Activated CD4-positive, alpha-beta T cell treated with anti-CD3 and anti-CD28 coated beads for 4 hours (primary cell): ENCODE measurements around the gene PSD2.

Experiments
- DNase-seq, 2 donors: peaks; one replicate each; pipeline ENCODE4 v3.0.0-alpha.2; 2020

Gene PSD2

DNA sequence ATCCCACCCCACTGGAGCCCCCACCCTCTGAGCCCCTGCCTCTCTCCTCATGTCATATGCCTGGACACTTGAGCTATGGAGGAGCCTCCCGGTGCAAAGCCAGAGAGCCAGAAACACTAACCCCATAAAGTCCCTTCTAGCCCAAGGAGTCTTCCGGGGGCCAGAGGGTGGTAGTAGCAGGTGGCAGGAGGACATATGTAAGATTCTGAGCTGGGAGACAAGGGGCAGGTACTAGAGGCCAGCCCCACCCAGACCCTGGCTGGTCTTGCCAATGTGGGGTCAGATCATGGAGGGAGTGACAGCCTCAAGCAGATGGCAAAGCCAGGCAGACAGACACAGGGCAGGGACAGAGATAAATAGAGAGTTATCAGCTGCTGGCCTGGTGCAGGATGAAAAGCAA is 63.4 kb downstream of the PSD2 start:
- DNase-seq: no peak

DNA sequence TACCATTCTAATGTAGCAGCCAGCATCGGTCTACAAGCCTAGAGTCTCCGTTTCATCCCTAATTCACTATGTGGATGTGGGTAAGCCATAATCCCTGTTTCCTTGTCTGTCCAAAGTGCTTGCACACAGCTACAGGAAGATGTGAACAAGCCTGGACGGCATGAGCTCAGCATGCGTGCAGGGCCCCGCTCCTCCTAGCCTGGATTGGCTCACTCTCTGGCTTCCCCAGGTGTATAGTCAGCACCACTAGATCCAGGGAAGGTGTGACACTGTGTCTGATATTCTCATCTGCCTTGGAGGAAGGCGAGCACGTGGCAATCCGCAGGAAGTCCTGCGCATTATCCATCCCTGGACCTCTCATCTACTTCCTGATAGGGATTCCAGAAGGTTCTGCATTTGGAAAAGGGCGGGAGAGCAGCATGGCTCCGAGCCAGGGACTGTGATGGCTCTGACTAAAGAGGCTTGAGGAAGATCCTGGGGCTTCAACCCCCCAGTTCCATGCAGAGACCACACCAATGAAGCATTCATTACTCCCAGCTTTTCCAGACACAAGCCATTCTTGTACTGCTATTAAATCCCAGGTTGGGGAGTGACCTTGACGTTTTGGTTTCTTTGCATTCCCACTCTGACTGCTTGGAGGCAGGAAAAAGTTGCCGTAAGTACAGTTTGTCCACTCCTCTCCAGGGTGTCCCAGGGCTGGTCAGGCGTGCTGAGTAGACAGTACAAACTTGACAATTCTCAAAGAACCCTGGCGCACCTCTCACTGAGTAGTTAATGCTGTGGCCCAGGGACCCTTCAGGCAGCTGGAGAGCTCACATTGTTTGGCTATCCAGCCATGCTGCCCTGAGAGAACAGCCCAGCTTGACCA is 65.6 kb downstream of the PSD2 start:
- no peak for DNase-seq

- no peak for DNase-seq
Measured at GRCh38 chr5:139861889-139862207, 66.2 kb downstream of the PSD2 start.

DNA sequence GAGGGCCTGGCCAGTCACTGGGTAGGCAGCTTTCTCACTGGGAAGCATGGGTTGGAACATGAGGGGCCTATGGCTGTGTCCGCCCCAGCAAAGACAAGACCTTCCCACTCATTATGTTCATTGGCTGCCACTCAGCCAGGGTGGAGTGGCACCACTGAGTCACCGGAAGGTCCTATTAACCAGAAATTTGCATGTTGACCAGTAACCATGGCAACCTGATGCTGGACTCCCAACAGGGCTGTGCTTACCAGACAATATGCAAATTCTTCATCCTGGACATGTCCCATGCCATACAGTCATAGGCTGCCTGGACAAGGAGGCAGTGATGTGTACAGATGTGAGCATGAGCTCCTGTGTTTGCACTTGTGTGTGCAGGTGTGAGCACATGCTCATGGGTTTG is 66.7 kb downstream of the PSD2 start:
- no peak for DNase-seq

DNA sequence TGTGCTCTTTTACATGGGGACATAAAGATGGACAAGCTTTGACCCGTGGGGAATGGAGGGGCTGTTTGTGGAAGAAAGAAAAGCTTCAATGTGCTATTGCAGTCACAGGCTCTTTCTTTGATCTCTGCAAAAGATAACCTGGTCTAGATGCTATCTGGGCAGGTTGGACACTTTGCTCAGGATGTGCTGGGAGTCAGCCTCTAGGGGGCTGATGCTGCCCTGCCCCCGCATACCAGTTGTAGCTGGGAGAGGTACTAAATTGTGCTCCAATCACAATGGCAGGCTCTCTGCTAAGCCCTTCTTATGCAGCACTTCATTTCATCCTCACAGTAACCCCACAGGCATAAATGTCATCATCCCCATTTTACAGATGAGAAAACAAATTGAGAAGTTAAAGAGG is 67.2 kb downstream of the PSD2 start:
- no peak for DNase-seq

DNA sequence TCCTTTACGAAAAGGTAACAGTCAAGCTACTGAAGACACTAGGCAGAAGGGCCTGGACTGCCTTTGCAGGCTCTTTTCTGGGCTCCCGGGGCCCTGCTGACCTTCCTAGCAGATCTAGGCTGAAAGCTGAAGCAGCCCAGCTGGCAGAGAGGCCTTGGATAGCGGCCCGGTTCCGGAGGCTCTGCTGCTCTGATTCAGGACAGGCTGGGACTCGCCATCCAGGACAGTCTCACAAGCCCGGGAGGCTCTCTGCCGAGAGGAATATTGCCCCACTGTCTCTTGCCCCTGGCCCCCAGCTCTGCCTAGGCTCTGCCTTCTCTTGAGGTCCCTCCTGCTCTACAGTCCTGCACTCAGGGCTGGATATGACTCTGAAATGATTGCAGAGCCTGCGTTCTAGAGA is 67.8 kb downstream of the PSD2 start:
- DNase-seq: no peak

DNA sequence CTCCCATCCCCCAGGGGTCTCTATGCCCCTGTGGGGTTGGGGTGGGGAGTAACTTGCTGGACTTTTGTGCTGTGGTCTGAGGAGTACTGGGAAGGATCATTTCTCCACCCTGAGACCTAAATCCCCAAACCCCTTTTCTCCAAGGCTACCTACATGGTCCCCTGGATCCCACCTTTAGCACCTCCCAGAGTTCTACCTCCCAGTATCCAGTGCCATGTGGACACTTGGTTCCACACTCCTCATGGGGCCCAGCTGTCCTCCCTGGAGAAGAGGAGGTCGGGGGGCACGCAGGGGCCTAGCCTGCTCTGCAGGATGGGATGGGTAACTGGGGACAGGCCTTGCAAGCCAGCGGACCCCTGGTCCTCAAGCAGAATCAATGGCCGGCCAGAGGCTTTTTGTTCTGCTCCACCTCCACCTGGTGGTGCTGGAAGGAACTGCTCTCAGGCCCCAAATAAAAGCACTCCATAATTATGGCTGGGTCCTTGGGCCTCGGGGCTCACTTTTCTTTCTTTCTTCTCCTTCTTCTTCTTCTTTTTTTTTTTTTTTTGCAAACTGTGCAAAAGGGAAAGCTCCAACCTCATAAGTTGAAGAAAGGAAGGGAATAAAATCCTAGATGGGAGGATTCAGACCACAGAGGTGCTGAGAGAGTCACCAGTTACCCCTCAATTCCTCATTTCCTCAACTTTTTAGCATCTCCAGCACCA is 68.4 kb downstream of the PSD2 start:
- peak; percentile 34 to 54 for DNase-seq

DNA sequence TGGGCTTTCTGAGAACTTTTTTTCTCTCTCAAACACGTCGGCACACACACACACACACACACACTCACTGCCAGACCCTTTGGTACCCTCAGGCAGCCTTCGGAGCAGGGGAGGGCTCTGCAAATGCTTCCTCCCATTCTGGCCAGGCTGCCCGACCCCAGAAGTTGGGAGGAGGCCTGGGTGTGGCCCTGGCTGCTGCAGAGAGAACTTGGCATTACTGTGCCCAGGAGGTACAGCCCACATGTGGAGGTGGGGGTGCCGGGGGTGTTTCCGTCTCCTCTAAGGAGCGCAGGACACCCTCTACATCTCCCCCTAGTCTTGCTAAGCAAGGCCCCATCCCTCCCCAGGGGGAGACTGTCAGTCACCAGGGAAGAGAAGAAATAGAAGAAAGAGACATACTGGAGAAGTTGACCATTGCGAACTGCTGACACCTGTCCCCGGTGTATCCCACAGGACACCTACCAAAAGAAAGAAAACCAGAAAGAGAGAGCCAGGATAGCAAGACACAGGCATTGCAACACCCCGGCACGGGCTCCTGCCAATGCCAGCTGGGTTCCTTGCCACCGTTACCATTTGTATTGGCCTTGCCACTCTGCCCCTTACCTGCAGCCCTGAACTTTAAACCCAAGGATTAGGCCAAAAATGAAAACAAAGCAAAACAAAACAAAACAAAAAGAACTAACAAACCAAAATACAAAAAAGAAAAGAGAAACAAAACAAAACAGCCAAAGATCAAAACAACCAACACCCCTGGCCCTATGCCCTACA is 69.3 kb downstream of the PSD2 start:
- DNase-seq: no peak

DNA sequence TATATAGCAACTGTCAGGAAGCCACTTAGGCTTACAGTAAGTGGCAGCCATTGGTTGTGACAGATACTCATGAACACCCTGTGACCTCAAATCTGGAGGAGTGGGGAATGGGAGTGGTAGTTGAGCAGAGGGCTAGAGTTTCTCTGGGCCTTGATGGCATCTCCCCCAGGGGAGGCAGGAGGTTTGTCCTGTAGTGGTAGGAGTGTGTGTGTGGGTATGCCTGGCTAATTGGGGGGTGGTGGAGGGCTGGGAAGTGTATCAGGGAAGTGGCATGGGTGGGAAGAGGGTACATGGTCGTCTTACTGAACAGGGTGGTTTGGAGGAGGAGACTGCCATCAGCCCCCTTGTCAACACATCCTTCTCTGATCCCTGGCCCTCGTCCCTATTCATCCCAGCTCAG is 71.5 kb downstream of the PSD2 start:
- no peak for DNase-seq

GRCh38 chr5:139867581-139867980 is 72.0 kb downstream of the PSD2 start:
- no peak for DNase-seq

- DNase-seq: no peak
Measured at GRCh38 chr5:139869042-139869790, 73.6 kb downstream of the PSD2 start.

GRCh38 chr5:139870677-139871076 is 75.1 kb downstream of the PSD2 start:
- DNase-seq: no peak

- DNase-seq: no peak
Measured at GRCh38 chr5:139871614-139872013, 76.0 kb downstream of the PSD2 start.

DNA sequence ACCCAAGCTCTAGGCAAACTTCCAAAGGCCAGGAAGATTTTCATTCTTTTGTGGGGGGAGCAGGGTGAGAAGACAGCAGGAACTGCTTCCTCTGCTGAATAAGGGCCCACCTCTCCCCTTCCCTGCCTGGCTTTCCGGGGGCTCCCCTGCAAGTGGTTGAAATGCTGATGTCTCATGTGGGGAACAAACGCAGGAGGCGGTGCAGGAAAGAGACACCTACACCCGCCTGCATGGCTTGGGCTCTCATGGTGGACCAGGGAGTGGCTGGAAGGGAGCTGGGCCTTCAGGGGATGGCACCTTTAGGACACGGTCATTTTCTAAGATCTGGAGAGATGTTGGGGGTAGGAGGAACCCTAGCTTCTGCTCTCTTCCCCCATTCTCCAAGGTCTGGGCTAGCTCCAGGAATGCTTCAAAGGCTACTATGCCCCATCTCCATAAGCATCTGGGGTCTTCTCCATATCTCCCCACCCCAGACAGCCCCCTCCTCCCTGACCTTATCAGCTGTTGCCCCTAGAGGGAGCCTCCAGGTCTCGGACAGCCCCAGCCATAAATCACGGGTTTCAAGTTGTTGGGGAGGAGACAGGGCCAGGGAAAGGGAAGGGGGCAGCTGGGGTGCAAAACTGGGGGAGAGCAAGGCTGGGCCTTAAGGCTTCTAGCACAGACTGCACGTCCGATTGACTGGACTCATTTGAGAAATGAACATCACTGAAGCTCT is 76.6 kb downstream of the PSD2 start:
- DNase-seq: no peak

DNA sequence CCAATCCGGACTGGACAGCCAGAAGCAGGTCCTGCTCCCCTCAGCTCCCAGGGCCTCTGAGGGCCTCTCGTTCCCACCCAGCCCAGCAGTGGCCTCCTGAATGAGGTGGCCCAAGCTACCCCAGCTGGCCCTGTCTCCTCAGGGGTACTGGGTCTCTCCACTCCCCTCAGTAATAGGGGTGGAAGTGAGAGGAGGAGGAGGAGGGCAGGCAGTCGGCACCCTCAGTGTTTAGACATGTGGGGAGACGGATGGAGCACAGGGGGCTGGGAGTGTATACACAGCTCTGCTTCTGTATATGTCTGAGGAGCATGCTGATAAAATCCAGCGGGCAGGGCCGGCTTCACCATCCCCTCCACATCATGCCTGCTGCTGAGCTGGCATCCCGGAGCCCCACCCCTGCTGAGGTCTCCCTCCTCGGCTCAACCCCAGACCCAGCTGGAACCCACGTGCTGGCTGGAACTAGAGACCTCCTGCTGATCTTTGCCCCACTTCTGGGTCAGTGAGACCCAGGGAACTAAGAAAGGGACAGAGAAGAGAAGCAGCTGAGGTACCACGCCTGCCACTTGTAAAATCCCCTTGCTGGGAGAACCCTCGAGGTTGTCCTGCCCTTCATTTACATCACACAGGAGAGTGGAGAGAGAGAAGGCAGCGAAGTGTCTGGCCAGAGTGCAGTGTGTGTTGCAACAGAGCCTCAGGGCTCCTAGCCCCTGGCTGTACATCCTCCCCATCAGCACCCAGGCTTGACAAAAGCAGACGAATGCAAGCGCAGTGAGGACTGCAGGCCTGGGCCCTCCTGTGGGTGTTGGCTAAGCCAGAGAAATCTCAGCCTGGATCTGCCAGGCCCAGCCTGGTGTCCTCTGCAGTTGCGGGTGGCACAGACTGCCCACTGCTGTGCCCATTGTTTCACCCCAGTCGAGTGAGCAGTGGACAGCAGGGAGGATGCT is 77.5 kb downstream of the PSD2 start:
- no peak for DNase-seq

GRCh38 chr5:139875957-139876356 is 80.3 kb downstream of the PSD2 start:
- no peak for DNase-seq

DNA sequence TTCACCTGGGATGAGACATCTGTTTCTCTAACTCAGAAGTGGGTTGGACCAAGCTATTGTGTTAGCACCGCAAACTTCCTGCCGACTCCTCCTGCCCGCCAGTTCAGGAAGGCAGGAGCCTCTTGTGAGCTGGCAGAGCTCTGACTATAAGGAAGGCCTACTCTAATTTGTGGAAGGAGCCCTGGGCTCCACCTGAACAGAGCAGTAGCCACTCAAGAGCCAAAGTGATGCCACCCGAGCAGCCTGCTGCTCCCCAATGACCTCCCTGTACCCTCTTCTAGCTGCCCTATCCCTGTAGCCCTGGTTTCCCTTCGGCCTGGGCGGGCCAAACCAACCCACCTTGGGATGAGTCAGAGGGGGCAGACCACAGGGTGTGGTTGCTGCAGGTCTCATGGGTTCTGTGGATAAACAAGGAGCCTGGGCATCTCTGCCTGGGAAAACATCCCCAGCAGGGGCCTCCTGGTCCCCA is 81.6 kb downstream of the PSD2 start:
- no peak for DNase-seq

DNA sequence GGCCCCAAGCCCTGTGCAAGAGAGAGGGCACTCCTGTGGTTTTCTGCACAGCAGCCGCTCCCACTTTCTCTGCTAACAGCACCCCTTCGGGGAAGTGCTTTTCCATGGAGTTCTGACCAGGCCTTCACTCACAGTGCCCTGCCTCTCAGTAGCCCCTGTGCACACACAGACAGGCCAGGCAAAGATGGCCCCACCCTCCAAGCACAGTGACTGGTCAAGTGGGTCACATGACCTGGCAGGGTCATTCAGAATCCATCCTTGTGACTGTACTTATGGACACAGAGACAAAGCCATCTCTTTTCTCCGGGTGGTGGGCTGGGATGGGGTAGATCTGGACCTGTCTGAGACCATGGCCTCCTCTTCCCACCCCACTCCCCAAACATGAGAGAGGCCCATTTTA is 82.5 kb downstream of the PSD2 start:
- DNase-seq: no peak

DNA sequence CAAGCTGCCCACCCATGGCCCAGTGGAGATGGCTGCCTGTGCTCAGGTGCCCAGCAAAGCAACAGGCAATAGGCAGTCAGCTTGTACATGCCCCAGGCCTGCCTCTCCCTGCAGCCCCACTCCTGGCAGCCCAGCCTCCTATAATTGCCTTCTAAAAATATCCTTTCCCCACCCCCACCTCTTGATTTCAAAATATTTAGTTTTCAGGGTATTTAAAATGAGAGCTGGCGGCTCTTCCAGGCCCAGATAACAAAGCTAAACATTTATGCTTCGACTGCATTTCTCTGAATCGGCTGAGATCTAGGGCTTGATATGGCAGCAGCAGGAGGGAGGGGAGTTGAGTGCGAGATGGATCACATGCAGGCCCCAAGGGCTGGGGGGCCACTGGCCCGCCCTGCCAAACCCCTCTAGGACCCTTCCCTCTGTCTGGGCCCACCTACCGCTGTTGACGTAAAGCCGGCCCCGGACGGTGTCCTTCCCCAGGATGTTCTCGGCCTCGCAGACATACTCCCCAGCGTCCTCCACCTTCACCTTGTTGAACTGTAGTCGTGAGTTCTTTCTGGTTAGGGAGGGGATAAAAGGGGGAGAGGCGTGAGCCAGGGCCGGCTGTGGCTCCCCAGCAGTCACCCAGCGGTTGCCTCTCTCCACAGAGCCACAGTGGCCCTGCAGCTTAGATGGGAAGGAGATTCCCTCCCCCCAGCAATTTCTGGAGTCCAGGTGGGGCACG is 85.0 kb downstream of the PSD2 start:
- DNase-seq: no peak

DNA sequence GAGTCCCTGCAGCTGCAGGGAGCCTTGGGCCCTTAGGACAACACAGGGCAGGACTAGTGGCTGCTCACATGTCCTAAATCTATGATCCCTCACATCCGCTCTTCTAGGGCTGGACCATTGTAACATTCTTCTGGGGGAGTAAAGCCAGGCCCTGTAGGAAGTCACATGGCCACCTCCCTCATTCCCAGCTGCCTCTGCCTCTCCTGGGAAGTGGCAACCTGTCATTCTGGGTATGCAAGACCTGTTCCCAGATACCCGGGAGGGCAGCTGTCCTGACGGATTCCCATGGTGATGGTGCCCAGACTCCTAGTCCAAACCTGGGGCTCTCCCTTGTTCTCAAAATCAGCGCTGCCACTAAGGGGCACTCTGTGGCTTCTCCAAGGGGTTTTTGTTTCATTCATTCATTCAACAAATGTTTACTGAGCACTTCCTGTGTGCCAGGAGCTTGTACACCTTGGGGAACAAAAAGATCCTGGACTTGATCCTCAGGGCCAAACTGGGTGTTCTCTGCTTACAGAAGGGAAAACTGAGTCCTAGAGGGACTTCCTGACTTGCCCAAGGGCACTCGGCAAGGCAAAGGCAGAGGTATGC is 85.6 kb downstream of the PSD2 start:
- no peak for DNase-seq
